DND-41 (cell line): Measurements from ENCODE around the gene TINCR.

Experiments
- CTCF ChIP-seq: IDR thresholded peaks from 2 replicates; pipeline ENCODE4 v1.5.1; 2012; ENCODE audit warnings: borderline replicate concordance, low read length, moderate library complexity, mild to moderate bottlenecking; ENCODE audit not compliant: poor library complexity, severe bottlenecking; ENCODE audit errors: extremely low read depth
- EZH2 ChIP-seq: IDR thresholded peaks from 3 replicates; pipeline ENCODE4 v1.6.1; 2012; ENCODE audit warnings: borderline replicate concordance, low read depth, mild to moderate bottlenecking, moderate library complexity, low read length, inconsistent platforms; ENCODE audit not compliant: severe bottlenecking

- TF ChIP-seq CTCF (no peak), EZH2 (no peak)
These were observed 31.3 kb downstream of the TINCR start for GRCh38 chr19:5536337-5536894.
